HepG2 (cell line): ENCODE measurements around the gene OVOL2. TPM values are rescaled to one million over a fixed set of nuclear protein-coding genes. Genes with fewer than 3 reads are reported as not detected.

Experiments
- CERS6 ChIP-seq: sonication (generic); formaldehyde crosslinking; IDR thresholded peaks from 2 replicates; pipeline ENCODE4 v1.5.0; 2020; ENCODE audit warnings: missing genetic modification reagents
- KLF15 ChIP-seq: sonication (generic); formaldehyde crosslinking; IDR thresholded peaks from 2 replicates; pipeline ENCODE4 v1.8.1; 2023; ENCODE audit warnings: borderline replicate concordance, mild to moderate bottlenecking, inconsistent platforms, missing genetic modification reagents, mixed read lengths
- MED1 ChIP-seq: sonication (generic); formaldehyde crosslinking; IDR thresholded peaks from 2 replicates; pipeline ENCODE4 v1.4.0; 2020; ENCODE audit warnings: missing genetic modification reagents
- NFAT5 ChIP-seq: sonication (generic); formaldehyde crosslinking; IDR thresholded peaks from 2 replicates; pipeline ENCODE4 v1.4.0; 2020; ENCODE audit warnings: missing genetic modification reagents
- SAFB2 ChIP-seq: sonication (generic); formaldehyde crosslinking; IDR thresholded peaks from 2 replicates; pipeline ENCODE4 v1.5.1; 2020; ENCODE audit warnings: missing genetic modification reagents, low read depth, mild to moderate bottlenecking, borderline replicate concordance
- SATB2 ChIP-seq: sonication (generic); formaldehyde crosslinking; IDR thresholded peaks from 2 replicates; pipeline ENCODE4 v1.5.0; 2020; ENCODE audit warnings: missing genetic modification reagents
- TSC22D2 ChIP-seq: sonication (generic); formaldehyde crosslinking; IDR thresholded peaks from 2 replicates; pipeline ENCODE4 v1.5.1; 2020; ENCODE audit warnings: missing genetic modification reagents, mild to moderate bottlenecking, borderline replicate concordance
- ZFP37 ChIP-seq: sonication (generic); formaldehyde crosslinking; IDR thresholded peaks from 2 replicates; pipeline ENCODE4 v1.4.0; 2020; ENCODE audit warnings: missing genetic modification reagents, borderline replicate concordance
- ZNF180 ChIP-seq: sonication (generic); formaldehyde crosslinking; IDR thresholded peaks from 2 replicates; pipeline ENCODE4 v1.4.0; 2020; ENCODE audit warnings: low read depth, missing genetic modification reagents, borderline replicate concordance
- ZNF383 ChIP-seq: sonication (generic); formaldehyde crosslinking; IDR thresholded peaks from 2 replicates; pipeline ENCODE4 v1.4.0; 2020; ENCODE audit warnings: missing genetic modification reagents, mild to moderate bottlenecking, borderline replicate concordance
- ZNF543 ChIP-seq: sonication (generic); formaldehyde crosslinking; IDR thresholded peaks from 2 replicates; pipeline ENCODE4 v1.4.0; 2020; ENCODE audit warnings: mild to moderate bottlenecking, missing genetic modification reagents
- ZNF772 ChIP-seq: sonication (generic); formaldehyde crosslinking; IDR thresholded peaks from 2 replicates; pipeline ENCODE4 v1.5.0; 2020; ENCODE audit warnings: mild to moderate bottlenecking, missing genetic modification reagents
- polyA plus RNA-seq, 8 experiments: library from polyadenylated mRNA; depleted of rRNA in 3 of 8; stranded (reverse) in 7 of 8; unstranded in 1 of 8; fragments of >200 nt; fragmentation: Illumina TruSeq in 4 of 8; extraction: Trizol in 4 of 8; gene quantifications; 2 replicates each; pipeline versions ENCODE4 v1.2.1 to v1.2.3, GENCODE V29; 2011 to 2016; ENCODE audit warnings: low read depth in 4 of 8, missing spikeins in 1 of 8, mixed read lengths in 1 of 8; ENCODE audit not compliant: insufficient read depth in 1 of 8
- total RNA-seq, 5 experiments: library from RNA; depleted of rRNA; stranded (reverse); fragments of >200 nt; fragmentation: Illumina TruSeq; extraction: Trizol; gene quantifications; 2 replicates each; pipeline ENCODE4 v1.2.3, GENCODE V29; 2016; ENCODE audit warnings: low read depth in 1 of 5

OVOL2 gene
- total and polyA plus RNA-seq, 2 of the 13 experiments (the other 11 are each of a cell fraction or from before 2014, with no cell fraction given) = 0.20 to 0.31 TPM

- TF ChIP-seq TSC22D2 (CRISPR knock-in tag) (0 out of 2 replicates have a peak, but pooled peaks have one; percentile 80), SATB2 (CRISPR knock-in tag) (no peak), ZNF383 (CRISPR knock-in tag) (no peak), ZNF180 (CRISPR knock-in tag) (no peak), CERS6 (CRISPR knock-in tag) (no peak), ZNF772 (CRISPR knock-in tag) (0 out of 2 replicates have a peak, but pooled peaks have one; percentile 42), MED1 (peak; percentile 88), ZFP37 (no peak), SAFB2 (no peak; the same call in 1 of the 2 replicates), NFAT5 (no peak), ZNF543 (no peak), KLF15 (no peak)
- TF ChIP-seq, all 625 proteins: peak for 229
Measured at GRCh38 chr20:17985388-17986018, 72.2 kb downstream of the OVOL2 start (continued).
